GM21515 (cell line): Measurements from ENCODE around the gene PTPRQ.
"Not testable (repeated sequence)": the region's sequence is repeated elsewhere in the genome, so short reads cannot be mapped to it uniquely, and the experiment has no call there.

ENCODE experiments used
- ATAC-seq: cut with Tn5 transposase; IDR thresholded peaks from one replicate; pipeline ENCODE4 v1.9.1; 2021; ENCODE audit not compliant: unreplicated experiment

Gene PTPRQ

GRCh38 chr12:80469681-80470080 is 25.6 kb downstream of the PTPRQ start:
- no peak for ATAC-seq

DNA sequence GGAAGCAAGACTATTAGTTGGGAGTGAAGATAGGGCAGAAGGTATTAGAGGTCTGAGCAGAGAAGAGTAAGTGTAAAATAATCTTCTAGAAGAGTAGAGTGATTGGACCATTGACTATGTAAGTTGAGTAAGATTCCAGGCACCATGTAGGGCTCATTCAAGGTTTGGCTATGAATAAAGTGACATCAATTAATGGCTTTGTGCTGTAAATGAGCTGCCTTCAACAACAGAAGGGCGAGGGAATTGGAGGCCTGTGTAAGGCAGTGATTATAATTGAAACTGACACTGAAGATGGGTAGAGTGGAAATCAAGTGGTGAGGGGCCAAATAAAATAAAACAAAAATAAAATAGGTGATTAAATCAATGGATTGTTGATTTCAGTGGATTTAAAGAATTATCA is 26.4 kb downstream of the PTPRQ start:
- ATAC-seq, result no peak

DNA sequence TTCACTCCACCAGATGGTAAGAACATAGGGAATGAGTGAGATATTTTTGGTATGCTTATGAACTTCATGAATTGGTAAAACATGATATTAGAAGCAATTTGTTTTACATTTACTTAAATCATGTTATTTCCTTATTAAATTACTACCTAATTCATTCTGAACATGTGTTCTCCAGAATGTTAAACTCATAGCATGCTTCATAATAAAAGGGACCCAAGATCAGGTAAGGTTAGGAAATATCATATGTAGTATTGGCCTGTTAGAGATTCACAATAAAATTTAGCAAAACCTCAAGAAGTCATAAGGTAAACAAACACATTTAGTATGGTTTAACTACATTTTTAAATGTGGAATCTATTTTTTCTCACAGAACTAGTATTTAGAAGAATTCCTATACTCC is 28.2 kb downstream of the PTPRQ start:
- no peak for ATAC-seq

- ATAC-seq, result peak; percentile 58
Observed at GRCh38 chr12:80472911-80473500, 29.0 kb downstream of the PTPRQ start.

DNA sequence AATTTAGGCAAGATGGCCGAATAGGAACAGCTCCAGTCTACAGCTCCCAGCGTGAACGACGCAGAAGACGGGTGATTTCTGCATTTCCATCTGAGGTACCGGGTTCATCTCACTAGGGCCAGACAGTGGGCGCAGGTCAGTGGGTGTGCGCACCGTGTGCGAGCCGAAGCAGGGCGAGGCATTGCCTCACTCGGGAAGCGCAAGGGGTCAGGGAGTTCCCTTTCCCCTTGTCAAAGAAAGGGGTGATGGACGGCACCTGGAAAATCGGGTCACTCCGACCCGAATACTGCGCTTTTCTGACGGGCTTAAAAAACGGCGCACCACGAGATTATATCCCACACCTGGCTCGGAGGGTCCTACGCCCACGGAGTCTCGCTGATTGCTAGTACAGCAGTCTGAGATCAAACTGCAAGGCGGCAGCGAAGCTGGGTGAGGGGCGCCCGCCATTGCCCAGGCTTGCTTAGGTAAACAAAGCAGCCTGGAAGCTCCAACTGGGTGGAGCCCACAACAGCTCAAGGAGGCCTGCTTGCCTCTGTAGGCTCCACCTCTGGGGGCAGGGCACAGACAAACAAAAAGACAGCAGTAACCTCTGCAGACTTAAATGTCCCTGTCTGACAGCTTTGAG is 33.6 kb downstream of the PTPRQ start:
- ATAC-seq, result not testable (repeated sequence)

- no peak for ATAC-seq
Observed at GRCh38 chr12:80484746-80485145, 40.7 kb downstream of the PTPRQ start.

GRCh38 chr12:80485222-80485987 is 41.4 kb downstream of the PTPRQ start:
- ATAC-seq, result peak; percentile 60

GRCh38 chr12:80490329-80490728 is 46.3 kb downstream of the PTPRQ start:
- ATAC-seq, result no peak

GRCh38 chr12:80491166-80491565 is 47.1 kb downstream of the PTPRQ start:
- no peak for ATAC-seq

DNA sequence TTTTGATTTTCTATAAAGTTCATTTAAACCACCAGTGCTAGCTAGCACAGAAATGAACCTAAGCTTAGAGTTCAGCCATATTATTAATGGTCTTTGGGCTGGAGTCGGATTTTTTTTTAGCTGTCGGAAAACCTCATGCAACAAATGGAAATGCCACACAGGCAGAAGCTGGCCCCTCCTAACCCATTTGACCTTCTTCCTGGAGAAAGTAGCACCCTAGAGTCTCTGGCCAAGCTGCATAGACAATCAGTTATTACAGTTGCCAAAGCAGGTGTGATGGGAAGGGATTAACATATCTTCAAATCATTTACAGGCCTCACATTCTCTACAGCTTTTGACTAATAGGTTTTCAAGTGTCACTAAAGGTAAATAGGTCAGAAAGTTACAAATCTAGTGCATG is 49.4 kb downstream of the PTPRQ start:
- no peak for ATAC-seq

DNA sequence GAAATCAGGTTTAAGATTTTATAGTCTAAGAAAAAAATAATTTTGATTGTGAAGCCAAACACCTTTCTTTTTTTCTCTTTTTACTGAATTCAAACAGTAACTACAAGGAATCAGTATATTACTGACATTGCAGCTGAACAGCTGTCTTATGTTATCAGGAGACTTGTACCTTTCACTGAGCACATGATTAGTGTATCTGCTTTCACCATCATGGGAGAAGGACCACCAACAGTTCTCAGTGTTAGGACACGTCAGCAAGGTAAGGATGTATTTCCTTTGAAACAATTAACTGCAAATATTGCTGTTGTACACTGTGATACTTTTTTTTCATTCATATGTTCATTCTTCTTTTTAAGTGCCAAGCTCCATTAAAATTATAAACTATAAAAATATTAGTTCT is 50.8 kb downstream of the PTPRQ start:
- no peak for ATAC-seq

DNA sequence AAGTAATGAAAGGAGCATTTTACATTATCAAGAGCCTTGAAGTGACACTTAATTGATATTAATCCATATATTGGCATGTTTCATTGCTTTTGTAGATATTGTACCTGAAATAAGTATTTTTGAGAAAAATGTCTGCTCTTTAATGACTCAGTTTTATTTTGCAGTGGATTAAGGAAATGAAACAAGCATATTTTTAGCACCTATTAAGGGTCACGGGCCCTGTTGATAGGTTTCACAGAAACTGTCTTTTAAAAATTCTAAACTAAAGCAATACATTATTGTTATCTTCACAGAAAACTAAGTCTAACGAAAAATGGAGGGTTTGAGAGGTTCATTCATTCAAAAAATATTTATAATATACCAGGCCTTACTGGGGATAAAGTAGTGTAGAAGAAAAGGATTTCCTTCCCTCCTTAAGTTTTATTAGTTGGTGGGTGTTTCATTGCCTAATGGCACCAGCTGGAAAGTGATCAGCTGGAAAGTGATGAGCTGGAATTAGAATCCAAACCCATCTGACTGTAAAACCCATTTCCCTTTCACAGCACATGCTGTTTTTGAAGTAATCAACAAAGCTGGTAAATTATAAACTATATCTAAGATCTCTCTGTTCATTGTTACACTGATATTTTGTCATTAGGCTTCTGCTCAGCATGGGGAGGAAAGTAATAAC is 54.2 kb downstream of the PTPRQ start:
- no peak for ATAC-seq

DNA sequence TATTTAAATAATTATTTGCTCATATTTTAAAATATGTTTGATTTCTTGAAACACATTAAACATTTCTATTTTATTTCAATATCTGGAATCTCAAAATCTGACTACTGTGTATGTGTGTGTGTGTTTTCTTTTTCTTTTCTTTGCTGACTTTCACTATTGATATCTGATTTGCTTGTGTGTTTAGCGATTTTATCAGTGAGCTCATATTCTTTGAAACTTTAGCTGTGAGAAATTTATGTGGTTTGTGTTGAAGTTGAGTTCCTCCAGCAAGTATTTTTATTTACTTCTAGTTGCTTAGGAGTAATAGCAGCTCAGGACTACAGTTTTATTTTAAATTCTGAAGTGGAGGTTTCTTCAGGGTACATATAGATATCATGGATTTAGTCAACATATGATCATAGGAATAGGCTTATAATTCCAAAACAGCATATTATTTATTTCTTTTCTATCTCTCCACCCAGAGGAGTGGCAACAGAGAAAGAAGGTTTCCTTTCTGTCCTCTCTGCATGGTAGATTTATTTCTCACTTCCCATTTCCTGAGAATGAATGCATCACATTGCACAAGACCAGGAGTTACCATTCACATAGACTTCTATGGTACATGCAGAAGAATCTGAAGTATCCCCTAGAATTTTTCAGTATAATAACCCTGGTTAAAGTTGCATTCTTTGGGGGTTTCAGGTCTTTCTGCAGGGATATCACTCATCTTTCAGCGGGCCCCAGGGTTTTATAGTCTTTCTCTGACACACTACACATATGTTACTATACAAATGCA is 60.5 kb downstream of the PTPRQ start:
- peak; percentile 76 for ATAC-seq

- ATAC-seq, result no peak
Observed at GRCh38 chr12:80509781-80510556, 65.9 kb downstream of the PTPRQ start.

- ATAC-seq, result no peak
Observed at GRCh38 chr12:80512781-80513180, 68.7 kb downstream of the PTPRQ start.

GRCh38 chr12:80513211-80513610 is 69.2 kb downstream of the PTPRQ start:
- no peak for ATAC-seq

- ATAC-seq, result no peak
Observed at GRCh38 chr12:80517655-80518054, 73.6 kb downstream of the PTPRQ start.

GRCh38 chr12:80531646-80532045 is 87.6 kb downstream of the PTPRQ start:
- no peak for ATAC-seq

DNA sequence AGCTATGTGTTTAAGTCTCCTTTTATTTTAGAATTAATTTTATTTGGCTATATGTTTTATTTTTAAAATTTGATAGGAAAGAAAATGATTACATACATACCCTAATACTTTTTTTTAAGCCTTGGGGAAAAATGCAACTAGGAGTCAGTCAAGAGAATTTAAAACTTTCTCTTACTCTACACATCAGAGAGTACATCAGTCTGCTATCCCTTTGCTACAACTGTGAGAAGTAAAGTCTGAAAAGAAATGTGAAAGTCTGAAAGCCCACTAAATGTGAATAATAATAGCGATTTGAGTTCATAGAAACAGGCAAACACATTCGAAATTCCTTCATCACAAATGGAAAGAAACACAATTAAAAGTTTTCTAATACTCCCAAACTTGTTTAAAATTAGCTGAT is 95.0 kb downstream of the PTPRQ start:
- ATAC-seq, result no peak

DNA sequence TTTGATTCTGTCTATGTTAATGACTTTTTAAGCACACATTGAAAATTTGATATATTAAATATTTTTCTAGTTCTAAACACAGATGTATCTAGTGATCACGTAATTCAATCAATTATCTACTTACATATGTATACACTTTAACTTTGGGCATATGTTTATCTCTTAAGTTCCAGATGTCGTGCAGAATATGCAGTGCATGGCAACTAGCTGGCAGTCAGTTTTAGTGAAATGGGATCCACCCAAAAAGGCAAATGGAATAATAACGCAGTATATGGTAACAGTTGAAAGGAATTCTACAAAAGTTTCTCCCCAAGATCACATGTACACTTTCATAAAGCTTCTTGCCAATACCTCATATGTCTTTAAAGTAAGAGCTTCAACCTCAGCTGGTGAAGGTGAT is 105.3 kb downstream of the PTPRQ start:
- ATAC-seq, result no peak
